Kidney epithelial cell (primary cell): Measurements from ENCODE around the gene ELL2. TPM values are rescaled to one million over a fixed set of nuclear protein-coding genes. Genes with fewer than 3 reads are reported as not detected.
"Not testable (repeated sequence)": the region's sequence is repeated elsewhere in the genome, so short reads cannot be mapped to it uniquely, and the experiment has no call there.

ENCODE experiments used
- DNase-seq: peaks from one replicate; pipeline ENCODE4 v3.0.0-alpha.2; 2010; ENCODE audit warnings: low read depth
- H3K27me3 ChIP-seq: 2 replicates; pipeline ENCODE4 v1.6.0; 2011; ENCODE audit warnings: low read length; ENCODE audit not compliant: control insufficient read depth, insufficient read depth
- H3K36me3 ChIP-seq: 2 replicates; pipeline ENCODE4 v1.5.1; 2011; ENCODE audit warnings: low read length; ENCODE audit not compliant: control insufficient read depth, insufficient read depth
- H3K4me3 ChIP-seq: 2 replicates; pipeline ENCODE4 v1.5.1; 2011; ENCODE audit warnings: low read depth, mild to moderate bottlenecking, control low read depth, low read length
- CTCF ChIP-seq: IDR thresholded peaks from 2 replicates; pipeline ENCODE4 v1.5.1; 2011; ENCODE audit warnings: mild to moderate bottlenecking, moderate library complexity, low read length, control low read depth, inconsistent platforms; ENCODE audit not compliant: insufficient read depth, poor library complexity, severe bottlenecking
- total RNA-seq: library from RNA; depleted of rRNA; stranded (reverse); fragments of >200 nt; gene quantifications from 2 replicates; pipeline ENCODE4 v1.2.3, GENCODE V29; 2015

ELL2 gene
- total RNA-seq, 1 donor from 2014 or later, result 14.1 TPM

- H3K36me3 ChIP-seq, result no peaks in the 10 kb centered on the region
- TF ChIP-seq CTCF, result no peak
- no peak overlapping the region for H3K4me3 ChIP-seq
- no peak for DNase-seq
- no peaks in the 10 kb centered on the region for H3K27me3 ChIP-seq
These were observed 122.0 kb downstream of the ELL2 start for GRCh38 chr5:95839658-95840057.

- H3K36me3 ChIP-seq, result no peaks in the 10 kb centered on the region
- H3K27me3 ChIP-seq, result no peaks in the 10 kb centered on the region
- H3K4me3 ChIP-seq, result no peak overlapping the region
- no peak for TF ChIP-seq CTCF
- DNase-seq, result no peak
These were observed 123.1 kb downstream of the ELL2 start for GRCh38 chr5:95838556-95838955.

GRCh38 chr5:95838001-95838520 lies 123.6 kb downstream of the ELL2 start:
- no peak for DNase-seq
- no peak for TF ChIP-seq CTCF
- no peaks in the 10 kb centered on the region for H3K27me3 ChIP-seq
- no peak overlapping the region for H3K4me3 ChIP-seq
- no peaks in the 10 kb centered on the region for H3K36me3 ChIP-seq

GRCh38 chr5:95837492-95837891 lies 124.2 kb downstream of the ELL2 start:
- DNase-seq, result no peak
- Histone ChIP-seq H3K36me3 (no peaks in the 10 kb centered on the region), H3K4me3 (no peak overlapping the region), H3K27me3 (no peaks in the 10 kb centered on the region)
- TF ChIP-seq CTCF, result no peak

GRCh38 chr5:95836971-95837370 lies 124.7 kb downstream of the ELL2 start:
- DNase-seq, H3K27me3 ChIP-seq: not testable (repeated sequence)

GRCh38 chr5:95836544-95836943 lies 125.1 kb downstream of the ELL2 start:
- TF ChIP-seq CTCF, result no peak
- no peaks in the 10 kb centered on the region for H3K27me3 ChIP-seq
- no peak overlapping the region for H3K4me3 ChIP-seq
- DNase-seq, result no peak
- no peaks in the 10 kb centered on the region for H3K36me3 ChIP-seq

More at GRCh38 chr5:95836971-95837370, 124.7 kb downstream of the ELL2 start:
- H3K36me3 ChIP-seq, H3K4me3 ChIP-seq: not testable (repeated sequence)
